PC-9 (cell line): ENCODE data around the gene ADAMTSL5. TPM values are rescaled to one million over a fixed set of nuclear protein-coding genes. Genes with fewer than 3 reads are reported as not detected.

Experiments
- Bru-seq: library from RNA; stranded (reverse); fragments of 400-500 nt; gene quantifications from one replicate; lab custom pipeline; 2021; lab: Mats Ljungman, UMichigan
- BruChase-seq, 2 experiments: library from RNA; stranded (reverse); fragments of 400-500 nt; gene quantifications; one replicate each; lab custom pipeline; 2021; lab: Mats Ljungman, UMichigan
- BruUV-seq: library from RNA; stranded (reverse); fragments of 400-500 nt; replicated peaks from 2 replicates; lab custom pipeline; 2021; lab: Mats Ljungman, UMichigan
- CTCF ChIA-PET: fragments of 300-600 bp; sonication (Branson Sonifier 250); formaldehyde crosslinking; loops from one replicate; lab custom pipeline; 2022; ENCODE audit warnings: antibody characterized with exemption; lab: Charles Lee
- POLR2A ChIA-PET: fragments of 300-600 bp; sonication (Branson Sonifier 250); formaldehyde crosslinking; loops from one replicate; lab custom pipeline; 2022; ENCODE audit warnings: antibody characterized with exemption; ENCODE audit not compliant: unreplicated experiment; lab: Charles Lee
- DNase-seq, 2 experiments: peaks; one replicate each; pipeline versions ENCODE4 v3.0.0 to v3.0.0-alpha.2; 2015 to 2022; ENCODE audit warnings: mixed read lengths in 1 of 2
- H2AFZ ChIP-seq: fragments of 200-600 bp; sonication (generic); 2 replicates; pipeline ENCODE4 v1.8.1; 2017; ENCODE audit warnings: antibody characterized with exemption
- H3F3A ChIP-seq: fragments of 200-600 bp; sonication (generic); 2 replicates; pipeline ENCODE4 v1.8.1; 2017; ENCODE audit warnings: antibody characterized with exemption, mild to moderate bottlenecking, low read depth; ENCODE audit not compliant: insufficient read depth
- H3K27ac ChIP-seq: fragments of 200-600 bp; sonication (generic); 2 replicates; pipeline ENCODE4 v1.6.1; 2016; ENCODE audit warnings: mixed run types
- H3K27me3 ChIP-seq: fragments of 200-600 bp; sonication (generic); 2 replicates; pipeline ENCODE4 v1.6.1; 2016; ENCODE audit warnings: low read depth, mixed run types; ENCODE audit not compliant: insufficient read depth
- H3K36me3 ChIP-seq: fragments of 200-600 bp; sonication (generic); 2 replicates; pipeline ENCODE4 v1.6.1; 2016; ENCODE audit warnings: low read depth, mixed run types
- H3K4me1 ChIP-seq: fragments of 200-600 bp; sonication (generic); replicated peaks from 2 replicates; pipeline ENCODE4 v1.6.1; 2016; ENCODE audit warnings: mixed run types; ENCODE audit not compliant: insufficient read depth
- H3K4me2 ChIP-seq: fragments of 200-600 bp; sonication (generic); 2 replicates; pipeline ENCODE4 v1.6.1; 2017; ENCODE audit warnings: mixed run types
- H3K4me3 ChIP-seq: fragments of 200-600 bp; sonication (generic); 2 replicates; pipeline ENCODE4 v1.6.1; 2016; ENCODE audit warnings: mixed run types
- H3K79me2 ChIP-seq: fragments of 200-600 bp; sonication (generic); 2 replicates; pipeline ENCODE4 v1.6.1; 2017; ENCODE audit warnings: low read depth, mixed run types
- H3K9me2 ChIP-seq: fragments of 200-600 bp; sonication (generic); 2 replicates; pipeline ENCODE4 v1.8.1; 2017; ENCODE audit warnings: mild to moderate bottlenecking; ENCODE audit not compliant: insufficient read depth
- H3K9me3 ChIP-seq: fragments of 200-600 bp; sonication (generic); 2 replicates; pipeline ENCODE4 v1.8.1; 2016; ENCODE audit warnings: low read depth; ENCODE audit not compliant: insufficient read depth
- H4K20me1 ChIP-seq: fragments of 200-600 bp; sonication (generic); 2 replicates; pipeline ENCODE4 v1.8.1; 2017; ENCODE audit not compliant: insufficient read depth
- CTCF ChIP-seq: fragments of 200-600 bp; sonication (generic); conservative IDR thresholded peaks from 2 replicates; pipeline ENCODE4 v1.6.1; 2017; ENCODE audit warnings: mixed run types, antibody characterized with exemption, mild to moderate bottlenecking, moderate library complexity
- EZH2 ChIP-seq: fragments of 200-600 bp; sonication (generic); IDR thresholded peaks from 2 replicates; pipeline ENCODE4 v1.8.0; 2017; ENCODE audit warnings: antibody characterized with exemption, low read depth
- intact Hi-C: fragments of 100-400 bp; cut with micrococcal nuclease; formaldehyde crosslinking; loops from one replicate; pipeline ENCODE4 v1.10.0; 2022; ENCODE audit not compliant: unreplicated experiment
- long read RNA-seq: library from polyadenylated mRNA; stranded (forward); transcript quantifications from one replicate; pipeline ENCODE4 v2.0.0, GENCODE V29; 2022
- total RNA-seq: library from RNA; stranded (reverse); gene quantifications from 2 replicates; pipeline ENCODE4 v1.2.3, GENCODE V29; 2021

The ADAMTSL5 gene
- total RNA-seq (13.6 and 14.6 TPM in 2 replicates), Bru-seq, nascent RNA (percentile 44 among the genes with signal in this experiment), BruChase-seq, experiment 1, labeled RNA remaining after a 2-hour chase (percentile 50 among the genes with signal in this experiment), BruChase-seq, experiment 2, labeled RNA remaining after a 6-hour chase (percentile 66 among the genes with signal in this experiment)
- long read RNA-seq, partial matches to known transcripts = 1 of 14 reads
- long read RNA-seq, other reads (novel, unspliced or antisense) = 13 of 14 reads

- Histone ChIP-seq H3K27ac (no peak within 1 kb of the TSS), H3K9me2 (no peaks in the 10 kb centered on the region), H3F3A (peaks cover 8% of the 10 kb centered on the region), H3K9me3 (no peaks in the 10 kb centered on the region), H3K4me3 (peak within 1 kb of the TSS; percentile 69), H2AFZ (0 out of 2 replicates have a peak within 1 kb of the TSS, but pooled peaks have one; percentile 58), H3K4me2 (peak within 1 kb of the TSS; percentile 81), H3K36me3 (no peaks in the 10 kb centered on the region), H3K79me2 (no peaks in the 10 kb centered on the region), H4K20me1 (no peaks in the 10 kb centered on the region), H3K27me3 (no peaks in the 10 kb centered on the region), H3K4me1 (no peaks in the 10 kb centered on the region; the same call in 1 of the 2 replicates)
- TF ChIP-seq EZH2 = no peak
- TF ChIP-seq CTCF = no peak
- DNase-seq = peak in 1 of 2 experiments; percentile 70
- ChIA-PET CTCF (no interaction called here), POLR2A (no interaction called here)
- intact Hi-C loops = no loop called here
- BruUV-seq = no TSS peak
These were observed at the start of gene ADAMTSL5 for GRCh38 chr19:1512671-1513498. Gene ADAMTSL5 (minus strand): TSS chr19:1513019. CDS start chr19:1510943, 2,076 bp downstream.

- no peak overlapping the region for H3K27ac ChIP-seq
- no peak overlapping the region for H3K4me3 ChIP-seq
- H3K4me2 ChIP-seq = no peak overlapping the region
- DNase-seq = no peak
- TF ChIP-seq EZH2 (no peak), CTCF (no peak)
- BruUV-seq = no TSS peak
- no peaks in the 10 kb centered on the region for H3K4me1 ChIP-seq
- ChIA-PET CTCF (no interaction called here), POLR2A (no interaction called here)
- H2AFZ ChIP-seq = no peak overlapping the region
- 0 out of 2 replicates have a peak, but pooled peaks cover 8% of the 10 kb centered on the region for H3K79me2 ChIP-seq
- no peaks in the 10 kb centered on the region for H3K9me3 ChIP-seq
- H3K36me3 ChIP-seq = no peaks in the 10 kb centered on the region
- no peaks in the 10 kb centered on the region for H3K27me3 ChIP-seq
- peaks cover 4% of the 10 kb centered on the region; the same call in 1 of the 2 replicates for H4K20me1 ChIP-seq
- no peaks in the 10 kb centered on the region for H3K9me2 ChIP-seq
- intact Hi-C loops = no loop called here
- H3F3A ChIP-seq = no peaks in the 10 kb centered on the region
These were observed 48.5 kb upstream of the ADAMTSL5 start for GRCh38 chr19:1561236-1561842.

- H3K36me3 ChIP-seq = no peaks in the 10 kb centered on the region
- H3K79me2 ChIP-seq = no peaks in the 10 kb centered on the region
- no peaks in the 10 kb centered on the region for H3K4me1 ChIP-seq
- intact Hi-C loops = no loop called here
- POLR2A ChIA-PET = no interaction called here
- H4K20me1 ChIP-seq = peaks cover under 1% of the 10 kb centered on the region; the same call in 1 of the 2 replicates
- H3F3A ChIP-seq = no peaks in the 10 kb centered on the region
- no peak overlapping the region for H3K27ac ChIP-seq
- H3K9me3 ChIP-seq = no peaks in the 10 kb centered on the region
- no peak overlapping the region for H3K4me2 ChIP-seq
- no TSS peak for BruUV-seq
- no peaks in the 10 kb centered on the region for H3K27me3 ChIP-seq
- no peak overlapping the region for H3K4me3 ChIP-seq
- CTCF ChIA-PET = interaction anchor here (0.6 kb wide), 1 partner anchor 297 kb away, joined by 4 read pairs; no protein-coding TSS in a partner anchor
- TF ChIP-seq EZH2 = no peak
- no peak for TF ChIP-seq CTCF
- no peak for DNase-seq
- H2AFZ ChIP-seq = no peak overlapping the region
- no peaks in the 10 kb centered on the region for H3K9me2 ChIP-seq
These were observed 47.6 kb upstream of the ADAMTSL5 start for GRCh38 chr19:1560286-1560882.
